HG02885 (cell line): ENCODE results near the gene KATNBL1.

ENCODE experiments used
- ATAC-seq: cut with Tn5 transposase; IDR thresholded peaks from one replicate; pipeline ENCODE4 v1.9.1; 2021; ENCODE audit warnings: mild to moderate bottlenecking; ENCODE audit not compliant: unreplicated experiment, poor library complexity

The KATNBL1 gene

GRCh38 chr15:34209421-34210282 is at the start of gene KATNBL1:
Gene KATNBL1, minus strand, starts transcription at chr15:34210096. Its CDS starts 46,420 bp downstream, at chr15:34163676.
- peak; percentile 87 for ATAC-seq

GRCh38 chr15:34259566-34259965 is 49.7 kb upstream of the KATNBL1 start:
- no peak for ATAC-seq

GRCh38 chr15:34258151-34258550 is 48.3 kb upstream of the KATNBL1 start:
- no peak for ATAC-seq

GRCh38 chr15:34252545-34252944 is 42.6 kb upstream of the KATNBL1 start:
- no peak for ATAC-seq

GRCh38 chr15:34248190-34248589 is 38.3 kb upstream of the KATNBL1 start:
- no peak for ATAC-seq

- no peak for ATAC-seq
Observed at GRCh38 chr15:34246276-34246976, 36.5 kb upstream of the KATNBL1 start.

GRCh38 chr15:34243226-34243625 is 33.3 kb upstream of the KATNBL1 start:
- ATAC-seq = no peak

- no peak for ATAC-seq
Observed at GRCh38 chr15:34242331-34242710, 32.4 kb upstream of the KATNBL1 start.

- peak; percentile 71 for ATAC-seq
Observed at GRCh38 chr15:34241376-34242330, 31.8 kb upstream of the KATNBL1 start.

GRCh38 chr15:34240537-34240936 is 30.6 kb upstream of the KATNBL1 start:
- ATAC-seq = no peak

- no peak for ATAC-seq
Observed at GRCh38 chr15:34239151-34239808, 29.4 kb upstream of the KATNBL1 start.

- no peak for ATAC-seq
Observed at GRCh38 chr15:34233614-34234013, 23.7 kb upstream of the KATNBL1 start.

- ATAC-seq = peak; percentile 8
Observed at GRCh38 chr15:34223904-34224596, 14.2 kb upstream of the KATNBL1 start.

GRCh38 chr15:34217587-34218225 is 7.8 kb upstream of the KATNBL1 start:
- ATAC-seq = no peak

GRCh38 chr15:34216527-34217270 is 6.8 kb upstream of the KATNBL1 start:
- no peak for ATAC-seq

GRCh38 chr15:34214135-34214534 is 4.2 kb upstream of the KATNBL1 start:
- no peak for ATAC-seq

GRCh38 chr15:34213690-34214089 is 3.8 kb upstream of the KATNBL1 start:
- no peak for ATAC-seq

- no peak for ATAC-seq
Observed at GRCh38 chr15:34206011-34206410, 3.9 kb downstream of the KATNBL1 start.
